GM21786 (cell line): ENCODE results near the gene ADD2.
"Not testable (repeated sequence)": the region's sequence is repeated elsewhere in the genome, so short reads cannot be mapped to it uniquely, and the experiment has no call there.

Experiments
- ATAC-seq: cut with Tn5 transposase; IDR thresholded peaks from one replicate; pipeline ENCODE4 v1.9.1; 2021; ENCODE audit not compliant: unreplicated experiment

The ADD2 gene

DNA sequence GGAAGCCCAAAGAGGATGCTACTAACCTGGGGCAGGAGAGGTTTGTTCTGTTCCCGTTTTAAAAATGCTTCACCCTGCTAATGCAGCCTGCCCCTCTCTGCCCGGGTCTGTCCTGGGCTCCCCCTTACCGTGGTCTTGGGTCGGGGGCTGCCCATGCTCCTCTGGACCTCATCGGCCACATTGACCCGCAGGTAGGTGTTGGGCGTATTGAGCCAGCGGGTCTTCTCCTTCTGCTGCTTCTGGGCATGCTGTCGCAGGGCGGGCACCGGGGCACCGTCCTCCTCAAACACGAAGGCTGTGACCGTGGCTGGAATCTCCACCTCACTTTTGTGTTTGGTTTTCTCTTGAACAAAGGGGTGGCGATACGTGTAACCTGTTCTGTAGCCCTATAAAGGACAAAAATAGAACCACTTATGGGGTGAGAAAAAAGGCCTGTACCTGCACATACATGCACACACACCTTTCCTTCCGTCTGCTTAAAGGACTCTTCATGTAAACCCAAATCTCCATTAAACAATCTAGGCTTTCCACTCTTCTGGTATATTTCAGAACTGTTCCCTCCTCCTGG lies 89.3 kb downstream of the ADD2 start:
- no peak for ATAC-seq

- ATAC-seq: no peak
These were observed 91.5 kb downstream of the ADD2 start for GRCh38 chr2:70676301-70677035.

DNA sequence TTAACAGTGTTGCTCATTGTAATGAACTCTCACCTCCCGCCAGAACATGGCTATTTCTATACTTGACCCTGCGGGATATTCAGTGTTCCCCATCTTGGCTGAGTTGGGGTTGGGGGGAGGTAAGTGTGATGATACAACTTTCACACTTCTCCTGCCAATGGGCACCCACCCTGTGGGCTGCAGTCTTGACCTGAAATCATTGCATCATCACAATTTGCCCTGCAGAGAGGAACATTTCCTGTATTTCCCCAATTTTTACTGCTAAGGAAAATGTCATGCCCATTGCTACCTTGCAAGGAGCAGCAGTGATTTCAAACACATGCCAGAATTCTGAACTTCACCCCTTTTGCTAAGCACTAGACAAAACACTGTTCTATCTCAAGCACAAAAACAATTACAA lies 92.1 kb downstream of the ADD2 start:
- ATAC-seq: no peak

- ATAC-seq: no peak
These were observed 93.2 kb downstream of the ADD2 start for GRCh38 chr2:70674636-70675430.

DNA sequence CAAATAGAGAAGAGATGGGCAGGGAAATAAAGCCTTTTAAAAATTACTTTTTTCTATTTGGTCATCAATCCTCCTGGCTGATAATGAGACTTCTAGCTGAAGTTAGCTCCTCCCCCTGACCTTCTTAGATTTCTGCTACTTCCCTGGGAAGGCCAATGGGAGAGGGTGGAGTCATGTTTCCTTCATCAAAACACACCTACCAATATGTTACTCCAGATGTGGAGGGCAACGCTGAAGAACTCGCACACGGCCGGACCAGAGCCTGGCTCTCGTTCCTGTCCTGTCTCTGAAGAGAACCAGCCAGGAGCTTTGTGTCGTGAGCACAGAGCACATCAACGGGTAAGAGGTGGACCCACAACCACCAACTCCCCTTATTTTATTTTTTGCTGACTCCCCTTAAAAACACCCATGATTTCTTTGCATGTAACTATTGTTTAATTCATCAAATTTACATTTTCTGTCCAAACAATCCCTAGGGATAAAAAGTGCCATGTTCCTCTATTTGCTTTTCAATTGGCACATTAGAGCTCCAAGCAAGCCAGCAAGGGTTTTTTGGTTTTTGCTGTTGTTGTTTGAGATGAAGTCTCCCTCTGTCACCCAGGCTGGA lies 94.9 kb downstream of the ADD2 start:
- ATAC-seq: no peak

DNA sequence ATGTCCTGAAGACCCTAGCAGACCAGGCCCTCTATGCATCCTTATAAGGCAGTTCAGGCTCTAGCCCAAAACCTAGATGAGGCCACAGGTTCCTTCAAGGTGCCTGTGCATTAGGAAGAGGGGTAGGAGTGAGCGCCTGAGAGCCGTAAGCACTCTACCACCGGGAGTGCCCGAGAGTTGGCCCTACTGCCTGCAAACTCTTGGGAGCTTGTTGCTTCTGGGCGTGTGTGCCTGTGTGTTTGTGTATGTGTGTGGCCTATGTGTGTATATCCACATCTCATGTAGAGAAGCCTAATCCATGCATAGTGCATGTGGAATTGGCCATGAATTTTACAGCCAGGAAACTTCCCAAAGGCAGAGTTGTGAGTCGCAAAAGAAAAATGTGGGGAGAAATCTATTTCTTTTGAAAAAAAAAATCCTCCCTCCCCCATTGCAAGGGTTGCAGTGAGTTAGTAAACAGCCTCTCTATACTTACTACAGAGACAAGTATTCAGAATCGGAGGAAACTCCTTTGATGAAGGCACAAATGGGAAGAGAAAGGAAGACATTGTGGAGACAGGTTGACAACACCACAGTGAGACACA lies 96.8 kb downstream of the ADD2 start:
- no peak for ATAC-seq

- no peak for ATAC-seq
These were observed 97.4 kb downstream of the ADD2 start for GRCh38 chr2:70670626-70671025.

DNA sequence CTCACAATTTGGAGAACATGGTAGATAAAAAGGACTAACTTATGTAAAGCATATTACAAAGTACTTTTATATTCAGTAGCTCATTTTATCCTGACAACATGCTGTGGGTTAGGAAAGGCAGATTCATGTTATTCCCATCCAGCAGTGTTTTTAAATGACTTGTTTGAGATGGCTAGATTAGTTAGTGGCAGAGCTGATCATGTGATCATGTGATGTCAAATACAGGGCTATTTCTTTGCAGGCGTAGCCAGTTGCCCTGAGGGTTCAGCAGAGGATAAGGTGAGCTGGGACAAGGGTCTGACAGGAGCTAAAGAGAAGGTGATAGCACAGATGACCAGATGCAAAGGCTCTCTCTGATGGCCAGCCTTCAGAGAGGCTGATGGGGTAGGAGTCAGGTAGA lies 97.8 kb downstream of the ADD2 start:
- no peak for ATAC-seq

GRCh38 chr2:70668911-70669310 lies 99.1 kb downstream of the ADD2 start:
- no peak for ATAC-seq

GRCh38 chr2:70668432-70668831 lies 99.6 kb downstream of the ADD2 start:
- no peak for ATAC-seq

DNA sequence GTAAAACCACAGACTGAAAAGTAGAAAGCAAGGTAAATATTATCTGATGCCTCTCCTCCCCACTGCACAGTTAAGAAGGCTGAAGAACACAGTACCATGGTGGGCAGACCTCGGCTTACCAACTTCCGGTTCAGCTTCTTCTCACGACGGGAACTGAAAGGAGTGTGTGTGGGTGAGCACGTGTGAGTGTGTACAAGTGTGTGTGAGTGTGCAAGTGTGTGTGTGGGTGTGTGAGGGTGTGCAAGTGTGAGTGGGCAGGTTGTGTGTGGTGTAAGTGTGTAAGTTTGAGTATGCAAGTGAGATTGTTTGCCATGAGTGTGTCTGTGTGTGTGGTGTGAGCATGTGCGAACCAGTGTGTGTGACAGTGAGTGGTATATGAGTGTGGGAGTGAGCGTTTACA lies 103.5 kb downstream of the ADD2 start:
- ATAC-seq: no peak

- ATAC-seq: no peak
These were observed 104.6 kb downstream of the ADD2 start for GRCh38 chr2:70663411-70663810.

DNA sequence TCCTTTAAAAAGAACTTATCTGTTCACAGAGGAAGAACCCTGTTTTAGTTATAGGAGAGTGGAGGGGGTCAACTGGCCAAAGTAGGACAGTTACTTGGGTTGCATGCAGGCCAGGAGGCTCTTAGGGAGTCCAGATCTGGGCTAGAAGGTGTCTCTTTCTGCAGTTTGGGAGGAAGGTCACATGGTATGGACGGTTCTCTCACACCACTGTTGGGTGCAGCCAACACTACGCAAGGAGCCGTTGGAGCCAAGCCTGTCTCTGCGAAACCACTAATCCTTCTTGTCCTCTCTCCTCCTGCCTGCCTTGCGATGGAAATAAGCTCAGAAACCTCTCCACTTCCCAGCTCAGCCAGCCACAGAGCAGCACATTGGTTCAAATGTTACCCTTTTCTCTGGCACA lies 108.4 kb downstream of the ADD2 start:
- no peak for ATAC-seq

DNA sequence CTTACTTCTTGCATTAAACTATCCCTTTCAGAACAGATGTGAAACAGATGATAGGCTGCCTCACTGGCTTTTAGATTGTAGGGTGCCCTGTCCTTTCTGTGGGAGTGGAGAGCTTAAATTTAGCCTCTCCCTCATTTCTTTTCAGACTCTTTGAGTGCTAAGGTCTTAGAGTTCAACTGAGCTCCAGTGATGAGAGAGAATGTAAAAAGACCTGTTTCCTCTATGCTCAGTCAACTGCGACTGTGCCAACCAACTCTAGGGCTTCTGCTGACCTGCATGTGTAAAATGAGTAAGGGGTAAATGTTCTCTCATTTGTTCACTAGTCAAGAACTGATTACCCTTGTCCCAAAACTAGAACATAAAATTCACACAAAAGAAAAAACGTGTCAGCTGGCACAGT lies 109.5 kb downstream of the ADD2 start:
- ATAC-seq: no peak

DNA sequence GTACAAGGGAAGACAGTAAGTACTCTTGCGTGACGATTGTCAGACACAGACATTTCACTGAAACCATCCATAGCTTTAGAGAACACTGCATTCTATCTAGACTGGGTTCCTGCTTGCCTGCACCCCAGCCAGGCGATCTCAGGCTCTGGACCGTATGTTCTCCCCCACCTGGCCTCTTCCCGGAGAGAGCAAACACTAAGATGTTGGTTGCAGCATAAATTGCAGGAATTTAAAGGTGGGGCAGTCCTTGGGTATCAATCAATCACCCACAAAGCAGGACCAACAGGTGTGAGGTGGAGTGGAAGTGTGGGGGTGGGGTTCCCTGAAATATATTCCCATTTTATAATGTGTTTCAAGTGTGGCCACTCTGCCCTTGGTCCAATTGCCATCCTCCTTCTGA lies 110.8 kb downstream of the ADD2 start:
- no peak for ATAC-seq

DNA sequence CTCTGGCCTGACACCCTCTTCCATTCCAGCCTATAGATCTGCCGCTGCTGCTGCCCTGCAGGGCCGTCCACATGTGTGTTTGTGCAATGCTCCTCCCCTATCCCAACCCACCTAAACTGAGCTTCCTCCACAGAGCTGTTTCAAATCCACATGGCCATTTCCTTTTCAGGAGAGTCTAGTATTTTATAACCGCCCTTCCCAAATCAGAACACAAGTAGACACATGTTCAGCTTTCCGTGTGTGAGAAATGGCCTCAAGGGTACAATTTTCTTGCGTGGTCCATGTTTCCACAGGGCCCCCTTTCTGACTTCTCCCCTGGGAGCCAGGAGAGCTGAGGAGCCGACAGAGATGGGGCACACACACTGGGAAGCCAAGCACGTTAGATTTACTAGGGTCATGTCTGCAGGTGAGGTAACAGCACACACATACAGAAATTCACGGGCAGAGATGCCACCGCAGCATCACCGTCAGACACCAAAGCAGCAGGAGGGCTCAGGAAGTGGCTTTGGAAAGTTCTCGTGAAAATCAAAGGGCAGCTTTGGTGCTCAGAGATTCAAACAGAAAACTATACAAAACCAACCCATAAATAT lies 111.5 kb downstream of the ADD2 start:
- no peak for ATAC-seq

GRCh38 chr2:70655786-70656185 lies 112.2 kb downstream of the ADD2 start:
- ATAC-seq: no peak

- not testable (repeated sequence) for ATAC-seq
These were observed 112.8 kb downstream of the ADD2 start for GRCh38 chr2:70655211-70655610.

DNA sequence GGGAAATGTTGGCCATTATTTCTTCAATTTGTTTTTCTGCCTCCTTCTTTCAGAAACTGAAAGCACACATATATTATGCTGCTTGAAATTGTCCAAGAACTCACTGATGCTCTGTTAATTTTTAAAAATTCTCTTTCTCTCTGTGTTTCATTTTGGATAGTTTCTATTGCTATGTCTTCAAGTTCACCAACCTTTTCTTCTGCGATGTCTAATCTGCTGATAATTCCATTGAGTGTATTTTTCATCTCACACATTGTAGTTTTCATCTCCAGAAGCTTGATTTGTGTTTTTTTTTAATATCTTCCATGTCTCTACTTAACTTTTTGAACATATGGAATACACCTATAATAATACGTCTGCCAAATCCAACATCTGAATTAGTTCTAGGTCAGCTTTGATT lies 116.3 kb downstream of the ADD2 start:
- ATAC-seq: no peak

DNA sequence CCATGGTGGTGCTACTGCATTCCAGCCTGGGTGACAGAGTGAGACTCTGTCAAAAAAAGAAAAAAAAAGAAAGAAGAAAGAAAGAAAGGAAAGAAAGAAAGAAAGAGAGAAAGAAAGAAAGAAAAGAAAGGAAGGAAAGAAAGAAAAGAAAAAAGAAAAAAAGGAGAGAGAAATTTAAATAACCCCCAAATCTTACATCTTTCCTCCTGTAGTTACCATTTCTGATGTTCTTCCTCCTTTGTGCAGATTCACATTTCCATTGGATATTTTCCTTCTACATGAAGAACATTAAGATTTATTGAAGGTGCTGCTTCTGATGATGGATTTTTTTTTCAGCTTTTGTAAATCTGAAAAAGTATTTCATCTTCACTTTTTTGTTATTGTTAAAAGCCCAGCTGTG lies 117.0 kb downstream of the ADD2 start:
- no peak for ATAC-seq

- ATAC-seq: no peak
These were observed 119.0 kb downstream of the ADD2 start for GRCh38 chr2:70648961-70649360.
